HepG2 (cell line): ENCODE results near the gene NCOA6. TPM values are rescaled to one million over a fixed set of nuclear protein-coding genes. Genes with fewer than 3 reads are reported as not detected.

Experiments
- ARID5B ChIP-seq: IDR thresholded peaks from 2 replicates; pipeline ENCODE4 v1.4.0; 2020; ENCODE audit warnings: mild to moderate bottlenecking, missing genetic modification reagents
- BRCA1 ChIP-seq: sonication (generic); formaldehyde crosslinking; IDR thresholded peaks from 2 replicates; pipeline ENCODE4 v1.4.0; 2020; ENCODE audit warnings: missing genetic modification reagents
- FOSL2 ChIP-seq: sonication (generic); formaldehyde crosslinking; IDR thresholded peaks from 2 replicates; pipeline ENCODE4 v1.4.0; 2020; ENCODE audit warnings: missing genetic modification reagents
- KDM5B ChIP-seq: sonication (generic); formaldehyde crosslinking; IDR thresholded peaks from 2 replicates; pipeline ENCODE4 v1.4.0; 2020; ENCODE audit warnings: missing genetic modification reagents, mild to moderate bottlenecking, borderline replicate concordance
- MAFF ChIP-seq: IDR thresholded peaks from 2 replicates; pipeline ENCODE4 v1.6.1; 2011; ENCODE audit warnings: low read depth, low read length, improper control_type of control experiment
- NFIC ChIP-seq: IDR thresholded peaks from 2 replicates; pipeline ENCODE4 v1.6.1; 2012; ENCODE audit warnings: mild to moderate bottlenecking, low read length, inconsistent platforms
- NFYB ChIP-seq: sonication (generic); formaldehyde crosslinking; IDR thresholded peaks from 2 replicates; pipeline ENCODE4 v1.4.0; 2020; ENCODE audit warnings: missing genetic modification reagents
- POGK ChIP-seq: sonication (generic); formaldehyde crosslinking; conservative IDR thresholded peaks from 2 replicates; pipeline ENCODE4 v1.8.0; 2022; ENCODE audit warnings: mild to moderate bottlenecking, moderate library complexity, missing genetic modification reagents
- SNRNP70 ChIP-seq: fragments of 200-400 bp; formaldehyde crosslinking; IDR thresholded peaks from 2 replicates; pipeline ENCODE4 v1.6.1; 2017; ENCODE audit warnings: mild to moderate bottlenecking, low read depth, low read length, moderate library complexity
- ZMYM2 ChIP-seq: sonication (generic); formaldehyde crosslinking; IDR thresholded peaks from 2 replicates; pipeline ENCODE4 v1.8.0; 2022; ENCODE audit warnings: mild to moderate bottlenecking, missing genetic modification reagents
- ZNF326 ChIP-seq: sonication (generic); formaldehyde crosslinking; IDR thresholded peaks from 2 replicates; pipeline ENCODE4 v1.4.0; 2020; ENCODE audit warnings: missing genetic modification reagents, borderline replicate concordance
- ZNF451 ChIP-seq: sonication (generic); formaldehyde crosslinking; IDR thresholded peaks from 2 replicates; pipeline ENCODE4 v1.5.0; 2020; ENCODE audit warnings: mild to moderate bottlenecking, missing genetic modification reagents
- ZNF577 ChIP-seq: sonication (generic); formaldehyde crosslinking; IDR thresholded peaks from 2 replicates; pipeline ENCODE4 v1.4.0; 2020; ENCODE audit warnings: mild to moderate bottlenecking, low read depth, missing genetic modification reagents, borderline replicate concordance
- ZNF619 ChIP-seq: sonication (generic); formaldehyde crosslinking; IDR thresholded peaks from 2 replicates; pipeline ENCODE4 v1.4.0; 2020; ENCODE audit warnings: mild to moderate bottlenecking, missing genetic modification reagents
- ZNF644 ChIP-seq: IDR thresholded peaks from 2 replicates; pipeline ENCODE4 v1.6.1; 2016; ENCODE audit warnings: low read depth
- polyA plus RNA-seq, 8 experiments: library from polyadenylated mRNA; depleted of rRNA in 3 of 8; stranded (reverse) in 7 of 8; unstranded in 1 of 8; fragments of >200 nt; fragmentation: Illumina TruSeq in 4 of 8; extraction: Trizol in 4 of 8; gene quantifications; 2 replicates each; pipeline versions ENCODE4 v1.2.1 to v1.2.3, GENCODE V29; 2011 to 2016; ENCODE audit warnings: low read depth in 4 of 8, missing spikeins in 1 of 8, mixed read lengths in 1 of 8; ENCODE audit not compliant: insufficient read depth in 1 of 8
- total RNA-seq, 5 experiments: library from RNA; depleted of rRNA; stranded (reverse); fragments of >200 nt; fragmentation: Illumina TruSeq; extraction: Trizol; gene quantifications; 2 replicates each; pipeline ENCODE4 v1.2.3, GENCODE V29; 2016; ENCODE audit warnings: low read depth in 1 of 5
- TF ChIP-seq, protein P1 (sequence below): sonication (generic); formaldehyde crosslinking; IDR thresholded peaks from 2 replicates; pipeline ENCODE4 v1.9.0; 2022; ENCODE audit warnings: low read depth, missing genetic modification reagents
- TF ChIP-seq, protein P2 (sequence below): sonication (generic); formaldehyde crosslinking; IDR thresholded peaks from 2 replicates; pipeline ENCODE4 v1.5.1; 2020; ENCODE audit warnings: mild to moderate bottlenecking, missing genetic modification reagents, moderate library complexity

Gene NCOA6
- total and polyA plus RNA-seq, 2 of the 13 experiments (the other 11 are each of a cell fraction or from before 2014, with no cell fraction given), result 11.2 to 29.3 TPM

DNA sequence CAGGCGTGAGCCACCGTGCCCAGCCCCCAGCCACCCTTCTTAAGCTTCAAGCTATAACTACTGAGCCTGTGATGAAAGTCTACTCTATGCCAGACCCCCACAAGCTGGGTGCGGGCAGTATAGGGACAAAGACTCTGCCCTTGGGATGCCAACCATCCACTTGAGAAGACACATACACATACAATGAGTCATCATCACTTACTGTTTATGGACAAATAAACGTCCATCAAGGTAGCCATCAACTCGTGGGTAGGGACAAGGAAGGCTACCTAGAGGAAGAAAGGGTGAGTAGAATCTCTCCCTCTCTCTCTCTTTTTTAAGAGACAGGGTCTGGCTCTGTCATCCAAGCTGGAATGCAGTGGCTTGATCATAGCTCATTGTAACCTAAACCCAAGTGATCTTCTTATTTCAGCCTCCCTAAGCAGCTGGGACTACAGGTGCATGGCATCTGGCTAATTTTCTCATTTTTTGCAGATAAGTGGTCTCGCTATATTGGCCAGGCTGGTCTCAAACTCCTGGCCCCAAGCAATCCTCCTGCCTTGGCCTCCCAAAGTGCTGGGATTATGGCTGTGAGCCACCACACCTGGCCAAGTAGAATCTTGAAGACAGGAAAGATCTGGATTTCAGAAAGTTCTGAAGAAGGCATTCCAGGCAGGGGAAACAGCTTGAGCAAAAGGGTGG is 123.9 kb downstream of the NCOA6 start (continued):
- TF ChIP-seq ARID5B (CRISPR knock-in tag), result no peak
- TF ChIP-seq, protein P1, sequence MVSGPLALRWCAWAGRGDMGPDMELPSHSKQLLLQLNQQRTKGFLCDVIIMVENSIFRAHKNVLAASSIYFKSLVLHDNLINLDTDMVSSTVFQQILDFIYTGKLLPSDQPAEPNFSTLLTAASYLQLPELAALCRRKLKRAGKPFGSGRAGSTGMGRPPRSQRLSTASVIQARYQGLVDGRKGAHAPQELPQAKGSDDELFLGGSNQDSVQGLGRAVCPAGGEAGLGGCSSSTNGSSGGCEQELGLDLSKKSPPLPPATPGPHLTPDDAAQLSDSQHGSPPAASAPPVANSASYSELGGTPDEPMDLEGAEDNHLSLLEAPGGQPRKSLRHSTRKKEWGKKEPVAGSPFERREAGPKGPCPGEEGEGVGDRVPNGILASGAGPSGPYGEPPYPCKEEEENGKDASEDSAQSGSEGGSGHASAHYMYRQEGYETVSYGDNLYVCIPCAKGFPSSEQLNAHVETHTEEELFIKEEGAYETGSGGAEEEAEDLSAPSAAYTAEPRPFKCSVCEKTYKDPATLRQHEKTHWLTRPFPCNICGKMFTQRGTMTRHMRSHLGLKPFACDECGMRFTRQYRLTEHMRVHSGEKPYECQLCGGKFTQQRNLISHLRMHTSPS (CRISPR knock-in tag), result peak; percentile 42; the same call in 1 of the 2 replicates
- 0 out of 2 replicates have a peak, but pooled peaks have one; percentile 33 for TF ChIP-seq ZMYM2
- no peak for TF ChIP-seq ZNF326
- TF ChIP-seq ZNF577 (CRISPR knock-in tag), result no peak
- no peak for TF ChIP-seq NFYB (CRISPR knock-in tag)
- no peak for TF ChIP-seq SNRNP70
- no peak for TF ChIP-seq POGK (CRISPR knock-in tag)
- no peak for TF ChIP-seq BRCA1 (CRISPR knock-in tag)
- no peak for TF ChIP-seq MAFF
- 0 out of 2 replicates have a peak, but pooled peaks have one; percentile 31 for TF ChIP-seq ZNF451
- TF ChIP-seq, protein P2, sequence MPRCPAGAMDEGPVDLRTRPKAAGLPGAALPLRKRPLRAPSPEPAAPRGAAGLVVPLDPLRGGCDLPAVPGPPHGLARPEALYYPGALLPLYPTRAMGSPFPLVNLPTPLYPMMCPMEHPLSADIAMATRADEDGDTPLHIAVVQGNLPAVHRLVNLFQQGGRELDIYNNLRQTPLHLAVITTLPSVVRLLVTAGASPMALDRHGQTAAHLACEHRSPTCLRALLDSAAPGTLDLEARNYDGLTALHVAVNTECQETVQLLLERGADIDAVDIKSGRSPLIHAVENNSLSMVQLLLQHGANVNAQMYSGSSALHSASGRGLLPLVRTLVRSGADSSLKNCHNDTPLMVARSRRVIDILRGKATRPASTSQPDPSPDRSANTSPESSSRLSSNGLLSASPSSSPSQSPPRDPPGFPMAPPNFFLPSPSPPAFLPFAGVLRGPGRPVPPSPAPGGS (CRISPR knock-in tag), result 0 out of 2 replicates have a peak, but pooled peaks have one; percentile 28
- TF ChIP-seq NFIC, result no peak
- TF ChIP-seq ZNF644, result no peak
- no peak for TF ChIP-seq ZNF619
- TF ChIP-seq FOSL2 (CRISPR knock-in tag), result peak; percentile 89
- no peak for TF ChIP-seq KDM5B (CRISPR knock-in tag)
